Measurements from ENCODE around the gene NPAS2.

NPAS2 gene

GRCh38 chr2:101006065-101006715 lies 186.3 kb downstream of the NPAS2 start:
- no peak for DNase-seq (ENCODE audit: extremely low read depth, low read depth)
- TF ChIP-seq CTCF (IDR thresholded peaks at IDR 0.05; ENCODE audit: low read depth, low read length), result no peak

GRCh38 chr2:101007415-101008345 lies 187.7 kb downstream of the NPAS2 start:
- TF ChIP-seq CTCF (IDR thresholded peaks at IDR 0.05; ENCODE audit: low read depth, low read length), result no peak

GRCh38 chr2:101011152-101011551 lies 191.2 kb downstream of the NPAS2 start:
- no peak for DNase-seq (ENCODE audit: extremely low read depth, low read depth)
- TF ChIP-seq CTCF (IDR thresholded peaks at IDR 0.05; ENCODE audit: low read depth, low read length), result no peak

More at GRCh38 chr2:101007415-101008345, 187.7 kb downstream of the NPAS2 start:
- no peak for DNase-seq (ENCODE audit: extremely low read depth, low read depth)

- TF ChIP-seq CTCF (IDR thresholded peaks at IDR 0.05; ENCODE audit: low read depth, low read length), result no peak
- no peak for DNase-seq (ENCODE audit: extremely low read depth, low read depth)
These were observed 192.2 kb downstream of the NPAS2 start for GRCh38 chr2:101012054-101012705.

GRCh38 chr2:101012706-101013181 lies 192.8 kb downstream of the NPAS2 start:
- DNase-seq (ENCODE audit: extremely low read depth, low read depth), result peak; percentile 16

GRCh38 chr2:101014264-101014857 lies 194.4 kb downstream of the NPAS2 start:
- TF ChIP-seq CTCF (IDR thresholded peaks at IDR 0.05; ENCODE audit: low read depth, low read length), result no peak
- DNase-seq (ENCODE audit: extremely low read depth, low read depth), result no peak

More at GRCh38 chr2:101012706-101013181, 192.8 kb downstream of the NPAS2 start:
- TF ChIP-seq CTCF (IDR thresholded peaks at IDR 0.05; ENCODE audit: low read depth, low read length), result peak; percentile 71

All from AG09319 (cell line).